Measurements from ENCODE around the gene CRIP2.
A peak's percentile ranks its signal among the peaks of the same experiment; 100 is the strongest.

The CRIP2 gene

DNA sequence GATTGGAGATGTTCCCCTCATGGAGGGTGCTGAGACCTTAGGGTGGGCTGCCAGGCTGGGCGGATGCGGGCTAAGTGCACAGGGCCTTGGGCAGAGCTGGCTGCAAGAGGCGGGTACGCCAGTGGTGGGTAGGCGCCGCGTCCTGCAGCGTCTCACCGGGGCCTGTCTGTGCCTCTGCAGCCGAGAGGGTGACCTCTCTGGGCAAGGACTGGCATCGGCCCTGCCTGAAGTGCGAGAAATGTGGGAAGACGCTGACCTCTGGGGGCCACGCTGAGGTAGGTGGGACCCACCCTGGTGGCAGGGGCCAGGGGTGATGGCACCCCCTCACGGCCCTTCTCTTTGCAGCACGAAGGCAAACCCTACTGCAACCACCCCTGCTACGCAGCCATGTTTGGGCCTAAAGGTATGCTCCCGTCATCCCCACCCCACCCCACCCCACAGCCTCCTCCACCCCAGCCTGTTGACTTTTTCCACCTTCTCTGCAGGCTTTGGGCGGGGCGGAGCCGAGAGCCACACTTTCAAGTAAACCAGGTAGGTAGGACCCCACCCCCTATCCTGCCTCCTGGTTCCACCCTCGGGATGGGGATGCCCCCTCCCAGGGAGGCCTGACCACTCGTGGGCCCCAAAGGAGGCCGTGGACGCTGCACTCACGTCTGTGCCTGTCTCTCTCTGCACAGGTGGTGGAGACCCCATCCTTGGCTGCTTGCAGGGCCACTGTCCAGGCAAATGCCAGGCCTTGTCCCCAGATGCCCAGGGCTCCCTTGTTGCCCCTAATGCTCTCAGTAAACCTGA is 13.6 kb downstream of the CRIP2 start:
- DNase-seq (ENCODE audit: low spot score): peak; percentile 50

DNA sequence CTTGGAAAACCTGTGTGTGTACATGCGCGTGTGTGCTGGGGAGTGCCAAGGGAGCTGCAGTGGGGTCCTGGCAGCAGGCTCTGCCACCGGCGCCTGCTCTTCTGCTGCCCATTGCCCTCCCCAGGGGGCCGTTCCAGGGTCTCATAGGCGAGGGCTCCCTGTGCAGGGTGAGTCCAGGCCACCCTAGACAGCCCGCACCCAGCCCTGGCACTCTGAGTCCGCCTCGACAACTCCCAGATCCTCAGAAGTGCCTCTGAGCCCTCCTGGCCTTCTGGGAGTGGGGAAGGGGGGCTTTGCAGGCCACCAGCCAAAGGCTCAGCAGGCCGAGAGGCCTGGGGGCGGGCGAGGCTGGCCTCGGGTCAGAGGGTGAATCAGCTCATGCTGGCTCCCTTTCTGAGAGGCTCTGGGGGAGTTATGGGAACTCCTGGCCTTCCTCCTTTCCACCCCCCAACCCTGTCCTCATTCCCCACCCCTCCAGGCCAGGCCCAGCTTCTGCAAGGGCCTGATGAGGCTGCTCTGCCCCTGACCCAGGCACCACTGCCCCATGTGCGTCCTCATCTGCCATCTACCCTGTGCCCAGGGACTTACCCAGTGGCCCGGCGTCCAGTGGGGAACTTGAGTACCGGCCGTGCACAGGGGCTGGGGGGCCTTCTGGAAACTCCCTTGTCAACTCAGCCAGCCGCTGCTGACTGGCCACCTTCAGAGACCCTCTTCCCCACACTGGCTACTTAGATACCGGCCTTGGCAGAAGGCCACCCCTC is 14.3 kb downstream of the CRIP2 start:
- no peak for DNase-seq (ENCODE audit: low spot score)

DNA sequence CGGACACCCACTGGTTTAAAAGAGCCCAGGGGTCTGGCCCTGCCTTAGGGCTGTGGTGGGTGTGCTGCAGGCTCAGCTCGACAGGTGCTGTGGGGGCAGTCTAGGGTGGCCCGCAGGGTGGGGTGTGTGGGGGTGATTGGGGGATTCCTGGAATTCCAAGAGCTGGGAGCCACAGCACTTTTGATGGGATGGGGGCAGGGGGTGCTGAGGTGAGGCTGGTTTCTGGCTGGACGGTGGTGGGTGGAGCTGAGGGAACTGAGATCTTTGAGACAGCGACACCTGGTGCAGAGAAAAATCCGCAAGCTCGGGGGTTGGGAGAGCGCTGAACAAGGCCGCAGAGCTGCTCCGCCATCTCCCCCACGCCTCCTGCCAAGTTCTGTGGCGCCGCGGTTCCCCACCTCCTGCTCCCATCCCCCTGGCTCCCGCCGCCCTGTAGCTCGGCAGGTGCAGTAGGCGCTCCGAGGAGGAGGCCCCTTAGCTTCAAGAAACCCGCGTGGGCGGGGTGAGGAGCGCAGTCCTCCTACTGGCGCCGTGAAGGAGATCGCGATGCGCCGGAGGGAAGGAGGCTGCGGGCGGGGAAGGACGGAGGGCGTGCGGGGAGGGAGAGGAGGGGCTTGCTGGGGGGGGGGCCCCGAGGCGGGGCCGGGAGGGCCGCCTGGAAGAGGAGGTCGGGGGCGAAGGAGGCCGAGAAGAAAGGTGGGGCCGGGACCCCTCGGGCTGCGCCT is 15.1 kb downstream of the CRIP2 start:
- DNase-seq (ENCODE audit: low spot score): peak; percentile 87

DNA sequence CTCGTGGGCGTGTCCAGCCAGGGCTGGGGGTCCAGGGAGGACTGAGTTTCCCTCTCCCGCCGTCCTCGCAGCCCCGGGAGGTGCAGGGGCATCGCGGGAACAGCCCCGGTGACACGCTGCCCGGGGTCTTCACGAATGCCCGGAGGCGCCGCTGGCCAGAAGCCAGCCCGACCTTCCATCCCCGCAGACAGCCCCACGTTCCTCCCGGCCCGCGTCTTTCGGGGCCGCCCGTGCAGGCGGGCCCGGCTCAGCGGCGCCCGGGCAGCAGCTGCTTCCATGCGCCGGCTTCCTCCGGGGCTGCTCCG is 15.6 kb downstream of the CRIP2 start:
- no peak for DNase-seq (ENCODE audit: low spot score)

DNA sequence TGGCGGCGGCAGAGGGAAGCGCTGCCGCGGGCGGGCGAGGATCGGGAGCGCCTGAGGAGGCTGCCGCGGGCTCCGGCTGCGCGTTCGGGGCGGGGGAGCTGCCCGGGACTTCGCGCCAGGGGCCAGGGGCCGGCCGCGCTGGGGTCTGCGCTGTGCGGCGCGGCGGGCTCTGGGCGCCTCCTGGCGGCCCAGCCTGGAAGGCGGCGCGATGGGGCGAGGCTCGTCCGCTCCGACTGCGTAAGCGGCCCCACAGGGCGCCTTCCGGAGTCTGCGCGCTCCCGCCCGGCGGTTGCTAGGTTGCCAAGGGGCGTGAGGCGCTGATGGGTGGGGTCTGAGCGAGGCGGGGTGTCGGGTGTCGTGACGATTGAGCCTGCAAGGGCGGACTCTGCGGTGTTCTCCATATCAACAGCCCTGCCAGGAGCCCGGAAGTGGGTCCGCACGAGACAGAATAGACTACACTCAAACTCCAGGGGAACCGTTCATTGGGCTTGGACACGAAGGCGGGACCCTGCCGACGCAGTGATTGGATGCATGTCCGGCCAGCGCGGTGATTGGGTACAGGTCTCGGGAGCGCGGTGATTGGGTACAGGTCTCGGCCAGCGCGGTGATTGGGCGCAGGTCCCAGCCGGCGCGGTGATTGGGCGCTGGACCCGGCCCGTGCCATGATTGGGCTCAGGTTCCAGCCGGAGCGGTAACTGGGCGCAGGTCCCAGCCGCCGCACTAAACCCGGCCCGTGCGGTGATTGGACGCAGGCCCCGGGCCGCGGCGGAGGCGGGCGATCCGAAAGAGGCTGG is 16.1 kb downstream of the CRIP2 start, which contains the start of gene TEDC1:
Gene TEDC1, plus strand, starts transcription at position 675 of the 794 bp plus-strand sequence. CDS start 130 bp downstream, outside the sequence.
- peak; percentile 99 for DNase-seq (ENCODE audit: low spot score)

DNA sequence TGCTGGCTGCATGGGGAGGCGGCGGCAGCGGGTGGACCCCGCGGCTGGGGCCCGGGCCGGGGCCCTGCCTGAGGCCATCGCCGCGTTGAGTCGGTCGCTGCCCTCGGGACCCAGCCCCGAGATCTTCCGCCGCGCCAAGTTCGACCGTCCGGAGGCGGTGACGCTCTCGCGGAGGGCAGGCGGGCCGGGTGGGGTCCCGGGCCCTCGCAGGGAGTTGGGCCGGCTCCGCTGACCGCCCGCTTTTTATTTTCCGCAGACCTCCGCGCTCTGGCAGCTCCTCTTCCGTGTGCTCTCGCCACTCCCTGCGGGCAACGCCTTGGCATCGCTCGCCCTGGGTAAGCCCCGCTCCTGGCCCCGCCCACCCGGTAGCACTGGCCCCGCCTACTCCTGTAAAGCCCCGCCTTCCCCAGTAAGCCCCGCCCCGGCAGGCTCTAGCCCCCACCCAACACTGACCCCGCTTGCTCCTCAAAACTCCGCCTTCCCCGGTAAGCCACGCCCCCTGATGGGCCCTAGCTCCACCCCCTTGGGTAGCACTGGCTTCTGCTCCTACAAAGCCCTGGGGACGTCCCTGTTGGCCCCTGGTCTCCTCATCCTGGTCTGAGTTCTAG is 16.8 kb downstream of the CRIP2 start:
- DNase-seq (ENCODE audit: low spot score): peak; percentile 88

DNA sequence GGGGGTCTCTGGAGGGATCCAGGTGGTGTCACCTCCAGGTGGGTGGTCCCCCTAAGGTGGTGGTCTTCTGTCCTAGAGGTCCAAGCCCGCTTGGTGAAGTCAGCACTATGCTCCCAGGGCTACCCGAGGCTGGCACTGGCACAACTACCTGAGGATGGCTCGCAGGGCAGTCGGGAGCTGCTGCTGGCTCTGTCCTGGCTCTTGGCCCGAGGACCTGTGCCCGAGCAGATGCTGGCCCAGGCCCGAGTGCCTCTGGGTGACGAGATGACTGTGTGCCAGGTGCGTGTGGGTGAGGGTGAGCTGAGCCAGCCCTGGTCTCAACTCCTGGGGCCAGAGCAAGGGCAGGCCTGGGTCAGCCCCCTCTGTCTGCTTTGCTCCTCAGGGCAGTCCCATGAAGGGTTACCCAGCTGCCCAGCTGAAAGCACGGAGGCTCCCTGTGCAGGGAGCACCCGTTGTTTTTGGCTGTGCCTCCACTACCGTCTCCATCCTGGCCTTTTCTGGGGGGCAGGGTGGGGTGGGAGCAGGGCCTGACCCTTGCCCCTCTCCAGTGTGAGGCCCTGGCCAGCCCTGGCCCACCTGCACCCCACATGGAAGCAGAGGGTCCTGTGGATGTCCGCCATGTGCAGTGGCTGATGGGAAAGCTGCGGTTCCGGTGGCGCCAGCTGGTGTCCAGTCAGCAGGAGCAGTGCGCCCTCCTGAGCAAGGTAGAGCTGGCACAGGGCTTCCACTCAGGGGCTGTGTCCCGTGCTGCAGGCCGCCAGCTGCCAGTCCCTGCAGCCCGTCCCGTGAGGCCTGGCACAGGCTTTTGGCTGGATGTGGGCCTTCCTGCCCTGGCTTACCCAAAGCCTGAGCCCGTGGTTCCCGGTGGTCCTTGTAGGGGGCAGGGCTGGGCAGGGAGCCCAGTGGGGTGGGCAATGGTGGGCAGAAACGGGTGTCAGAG is 17.7 kb downstream of the CRIP2 start:
- DNase-seq (ENCODE audit: low spot score): no peak

DNA sequence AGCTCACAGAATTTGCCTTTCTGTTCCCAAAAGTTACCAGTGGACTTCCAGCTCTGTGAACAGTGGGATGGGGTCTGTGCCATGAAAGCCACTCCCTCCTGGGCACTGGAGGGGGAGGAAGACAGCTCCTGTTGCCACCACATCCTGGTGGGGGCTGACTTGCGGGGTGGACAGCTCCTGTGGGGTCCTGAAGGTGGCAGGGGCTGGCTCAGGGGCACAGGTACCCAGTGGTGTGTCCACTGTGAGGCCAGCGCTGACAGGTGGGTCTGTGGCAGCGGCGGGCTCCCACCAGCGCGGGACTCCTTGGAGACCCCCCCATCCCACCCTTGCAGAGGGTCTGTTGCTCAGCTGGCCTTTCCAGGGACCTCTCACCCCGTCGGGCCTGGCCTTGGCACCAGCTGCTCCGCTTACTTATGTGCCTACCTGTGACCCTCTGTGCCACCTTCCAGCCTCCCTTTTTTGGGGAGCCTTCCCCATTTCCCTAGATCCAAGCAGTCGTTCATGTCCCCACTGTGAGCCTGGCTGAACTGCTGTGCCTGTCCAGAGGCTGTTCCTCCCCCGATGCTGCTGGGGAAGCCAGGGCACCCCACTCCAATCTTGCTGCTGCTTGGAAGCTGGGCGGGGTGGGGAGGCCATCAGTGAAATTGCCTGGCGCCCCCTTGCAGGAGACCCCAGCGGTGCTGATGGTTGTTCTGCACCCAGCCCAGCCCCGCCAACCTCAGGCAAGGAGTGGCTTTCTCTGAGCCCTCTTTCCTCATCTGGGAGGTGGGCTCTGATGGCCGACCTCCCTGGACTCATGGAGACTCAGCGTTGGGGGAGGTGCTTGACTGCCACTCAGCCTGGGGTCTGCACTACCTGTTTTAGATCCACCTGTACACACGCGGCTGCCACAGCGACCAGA is 18.6 kb downstream of the CRIP2 start:
- no peak for DNase-seq (ENCODE audit: low spot score)

DNA sequence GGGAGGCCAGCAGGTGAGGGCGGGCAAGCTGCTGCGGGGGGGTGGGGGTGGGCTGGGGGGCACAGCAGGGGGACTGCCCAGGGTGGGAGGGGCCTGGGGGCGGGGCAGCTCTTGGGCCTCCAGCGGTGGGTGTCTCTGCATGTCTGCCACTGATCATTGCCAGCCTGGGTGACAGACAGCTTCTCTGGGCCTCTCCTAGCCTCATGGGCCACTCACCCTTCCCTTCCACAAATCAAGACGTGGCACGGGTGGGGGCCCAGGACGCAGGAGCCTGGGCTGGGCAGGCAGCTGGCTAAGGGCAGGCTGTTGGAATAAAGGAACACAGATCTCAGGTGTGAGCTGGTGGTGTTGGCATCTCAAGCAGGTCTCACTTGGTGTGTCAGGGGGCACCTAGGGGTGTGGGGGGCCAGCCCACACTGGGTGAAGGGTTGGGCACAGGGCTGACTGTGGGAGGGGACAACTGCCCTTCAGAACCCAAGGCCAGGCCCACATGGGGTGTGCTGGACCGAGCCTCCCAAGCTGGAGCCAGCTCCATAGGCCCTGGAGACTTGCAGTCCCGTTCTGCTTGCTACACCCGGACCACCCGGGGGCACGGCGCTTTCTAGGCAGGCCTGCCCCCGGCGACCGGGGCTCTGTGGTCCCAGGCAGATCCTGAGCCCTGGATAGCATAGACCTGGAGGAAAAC is 19.4 kb downstream of the CRIP2 start:
- DNase-seq (ENCODE audit: low spot score): no peak

DNA sequence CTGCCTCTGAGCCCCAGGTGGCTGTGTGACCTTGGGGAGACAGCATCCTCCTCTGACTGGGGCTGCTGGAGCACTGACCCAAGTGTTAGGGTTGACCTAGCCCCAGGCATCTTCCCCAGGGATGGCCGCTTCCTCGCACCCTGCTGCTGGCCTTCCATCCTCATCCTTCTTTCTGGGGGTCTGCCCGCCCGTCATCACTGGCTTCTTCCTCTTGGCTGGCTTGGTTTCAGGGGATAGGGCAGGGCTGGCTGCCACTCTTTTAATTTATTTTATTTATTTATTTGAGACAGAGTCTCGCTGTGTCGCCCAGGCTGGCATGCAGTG is 19.9 kb downstream of the CRIP2 start:
- DNase-seq (ENCODE audit: low spot score): no peak

DNA sequence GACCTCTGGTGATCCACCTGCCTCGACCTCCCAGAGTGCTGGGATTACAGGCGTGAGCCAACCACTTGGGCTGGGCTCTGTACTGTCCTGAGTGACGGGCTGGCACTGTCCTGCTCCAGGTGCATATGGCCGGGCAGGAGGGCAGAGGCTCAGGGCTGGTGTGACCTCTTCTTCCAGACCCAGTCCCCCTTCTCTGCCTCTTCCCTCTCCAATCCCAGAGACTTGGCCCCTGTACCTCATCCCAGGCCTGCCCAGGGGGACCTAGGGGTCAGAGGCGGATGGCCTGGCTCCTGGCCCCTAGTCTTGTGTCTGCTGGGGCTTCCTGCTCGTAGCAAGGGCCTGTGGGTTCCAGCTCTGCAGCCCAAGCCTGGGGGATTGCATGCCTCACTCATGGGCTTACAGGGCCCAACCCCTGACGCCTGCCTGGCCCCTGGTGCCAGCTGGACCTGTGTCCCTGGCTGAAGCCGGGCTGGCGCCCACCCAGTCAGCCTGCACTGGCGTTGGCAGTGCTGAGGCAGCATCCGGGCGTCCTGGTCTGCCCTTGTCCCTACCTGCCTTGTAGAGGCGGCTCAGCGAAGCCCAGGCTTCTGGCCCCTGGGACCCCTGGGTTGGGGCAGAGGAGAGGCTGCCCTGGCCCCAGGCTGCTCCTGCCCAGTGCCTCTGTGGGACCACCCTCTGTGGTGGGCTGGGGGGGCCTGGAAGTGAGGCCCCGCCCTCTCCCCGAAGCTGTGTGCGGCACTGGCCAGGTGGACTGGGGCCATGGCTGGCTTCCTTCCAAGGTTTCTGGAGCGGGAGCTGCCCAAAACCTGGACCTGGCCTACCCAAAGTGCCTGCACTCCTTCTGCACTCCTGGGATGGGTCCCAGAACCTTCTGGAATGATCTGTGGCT is 20.7 kb downstream of the CRIP2 start:
- no peak for DNase-seq (ENCODE audit: low spot score)

DNA sequence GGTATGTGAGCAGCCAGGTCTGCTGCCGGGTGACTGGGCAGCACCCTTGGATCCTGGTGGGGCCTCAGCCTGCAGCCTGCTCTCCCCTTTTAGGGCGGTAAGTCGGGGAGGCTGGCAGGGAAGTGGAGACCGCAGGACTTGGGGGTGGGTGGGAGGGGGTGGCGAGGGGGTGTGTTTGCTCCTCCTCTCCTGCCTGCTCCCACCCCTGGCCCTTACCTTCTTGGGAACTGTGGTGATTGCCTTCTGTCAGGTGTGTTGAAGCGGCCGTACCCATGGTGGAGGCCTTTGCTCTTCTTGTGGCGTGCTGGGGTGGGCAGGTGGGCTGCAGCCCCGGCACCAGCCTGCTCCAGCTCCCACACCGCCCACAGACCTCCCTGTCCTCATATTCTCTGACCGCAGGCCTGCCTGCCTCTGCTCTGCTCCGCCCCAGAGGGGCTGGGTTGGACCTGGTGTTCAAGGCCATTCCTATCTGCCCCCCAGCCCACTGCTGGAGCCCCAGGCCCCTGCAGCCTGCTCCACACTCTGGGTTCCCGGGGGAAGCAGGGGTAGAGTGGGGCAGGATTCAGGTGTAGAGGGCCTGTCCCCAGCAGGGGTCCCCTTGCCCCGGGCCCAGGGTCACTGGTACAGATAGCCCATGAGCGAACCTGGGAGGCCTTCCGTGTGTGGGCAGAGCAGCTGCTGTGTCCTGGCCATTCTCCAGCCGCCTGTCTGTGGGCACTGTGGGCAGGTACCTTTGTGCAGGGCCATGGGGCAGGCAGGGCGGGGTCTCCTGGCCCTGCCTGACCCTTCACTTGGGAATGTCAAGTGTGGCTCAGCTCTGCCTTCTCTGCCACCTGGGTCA is 21.6 kb downstream of the CRIP2 start:
- DNase-seq (ENCODE audit: low spot score): no peak

DNA sequence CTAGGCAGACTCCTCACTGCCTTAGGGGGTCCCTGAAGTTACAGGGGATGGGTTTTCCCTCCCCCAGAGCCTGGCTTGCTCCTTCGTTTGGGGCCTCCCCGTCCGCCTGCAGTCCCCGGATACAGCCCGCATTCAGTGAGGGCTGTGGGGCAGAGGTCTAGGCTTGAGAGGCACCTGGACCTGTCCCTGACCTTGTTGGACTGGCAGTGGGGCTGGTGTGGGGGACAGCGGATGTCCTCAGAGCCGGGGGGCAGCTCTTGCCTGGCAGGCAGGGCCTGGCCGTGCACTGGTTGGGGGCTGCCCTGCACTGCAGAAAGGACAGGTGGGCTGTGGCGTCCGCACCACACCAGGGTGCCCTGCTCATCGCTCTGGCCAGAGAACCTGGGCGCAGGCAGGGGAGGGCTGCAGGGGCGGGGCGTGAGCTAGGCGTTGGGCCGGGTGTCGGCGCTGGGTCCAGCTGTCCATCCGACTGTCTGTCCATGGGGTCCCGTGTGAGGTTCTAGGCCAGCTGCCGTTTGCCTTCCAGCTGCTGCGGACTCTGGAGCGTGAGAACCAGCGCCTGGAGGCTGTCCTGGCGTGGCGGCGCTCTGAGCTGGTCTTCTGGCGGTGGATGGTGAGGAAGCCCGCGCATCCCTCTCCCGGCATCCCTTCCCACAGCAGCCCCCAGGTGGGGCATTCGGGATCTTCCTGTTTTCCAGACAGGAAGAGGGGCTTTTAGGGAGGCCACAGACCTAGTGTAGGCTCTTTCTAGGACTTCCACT is 22.4 kb downstream of the CRIP2 start:
- DNase-seq (ENCODE audit: low spot score): no peak

DNA sequence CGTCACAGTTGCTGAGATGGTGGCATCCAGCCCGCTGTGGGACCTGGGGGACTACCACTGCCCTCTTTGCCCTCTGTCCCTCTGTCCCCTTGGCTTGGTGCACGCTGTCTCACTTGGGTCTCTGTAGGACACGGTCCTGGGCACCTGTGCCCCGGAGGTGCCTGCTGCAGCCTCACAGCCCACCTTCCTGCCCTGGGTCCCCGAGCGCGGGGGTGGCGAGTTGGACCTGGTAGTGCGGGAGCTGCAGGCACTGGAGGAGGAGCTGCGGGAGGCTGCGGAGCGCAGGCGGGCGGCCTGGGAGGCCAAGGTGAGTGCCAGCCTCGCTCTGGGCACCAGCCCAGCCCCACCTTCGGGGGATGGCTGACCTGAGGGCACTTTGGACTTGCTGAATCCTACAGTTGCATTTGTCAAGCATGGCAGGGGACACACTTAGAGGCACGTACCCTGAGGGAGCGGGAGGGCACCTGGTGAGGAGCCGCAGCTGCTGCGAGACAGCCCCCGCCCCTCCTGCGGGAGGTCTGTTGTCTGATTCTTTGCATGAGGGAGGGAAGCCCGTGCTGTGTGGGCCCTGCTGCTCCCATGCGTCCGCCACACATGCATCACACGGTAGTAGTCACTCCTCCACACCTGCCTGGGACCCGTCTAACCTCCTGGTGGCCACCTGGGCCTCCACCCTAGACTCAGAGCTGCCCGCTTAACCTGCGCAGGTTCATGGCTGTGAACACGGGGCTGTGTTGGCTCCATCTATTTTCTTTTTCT is 23.2 kb downstream of the CRIP2 start:
- DNase-seq (ENCODE audit: low spot score): no peak

DNA sequence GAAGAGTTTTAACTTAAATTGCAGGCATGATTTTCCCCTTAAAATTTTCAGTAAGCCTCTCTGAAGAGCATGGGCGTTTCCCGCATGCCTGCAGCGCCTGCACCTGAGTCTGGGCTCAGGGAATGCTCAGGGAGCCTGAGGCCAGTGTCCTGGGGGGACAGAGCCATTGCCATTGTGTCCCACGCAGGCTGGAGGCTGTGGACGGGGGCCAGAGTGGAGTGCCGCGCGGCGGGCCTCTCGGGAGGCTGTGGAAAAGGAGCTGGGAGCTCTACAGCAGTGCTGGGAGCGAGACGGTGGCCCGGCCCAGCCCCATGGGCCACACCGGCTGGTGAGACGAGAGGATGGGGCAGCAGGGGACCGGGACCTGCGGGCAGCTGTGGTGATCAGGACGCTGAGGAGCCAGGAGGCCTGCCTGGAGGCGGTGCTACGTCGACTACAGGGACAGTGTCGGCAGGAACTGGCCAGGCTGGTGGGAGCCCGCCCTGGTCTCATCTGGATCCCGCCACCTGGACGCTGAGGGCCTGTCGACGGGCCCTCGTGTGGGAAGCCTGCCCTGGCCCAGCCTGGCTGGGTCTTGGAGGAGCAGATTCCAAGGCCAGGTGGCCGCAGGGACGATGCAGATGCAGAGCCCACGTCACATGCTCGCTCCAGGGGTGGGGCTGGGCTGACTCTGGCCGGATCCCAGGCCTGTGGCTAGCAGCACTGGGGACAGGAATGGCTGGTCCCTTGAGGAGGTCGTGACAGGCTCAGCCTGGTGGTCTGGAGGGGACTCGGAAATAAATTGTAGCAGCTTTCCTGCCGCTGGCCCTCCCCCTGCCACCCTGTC is 24.0 kb downstream of the CRIP2 start:
- DNase-seq (ENCODE audit: low spot score): no peak
